Nephron (organoid): ENCODE measurements around the gene KCND3.

ENCODE experiments used
- H3K27ac Mint-ChIP-seq, 3 experiments: 2 replicates each; pipeline ENCODE4 v1.8.0; 2020; ENCODE audit warnings: mixed read lengths in 3 of 3, mild to moderate bottlenecking in 2 of 3, moderate library complexity in 1 of 3
- H3K27me3 Mint-ChIP-seq: 2 replicates; pipeline ENCODE4 v1.8.0; 2021; ENCODE audit warnings: low read depth, mild to moderate bottlenecking, moderate library complexity, mixed read lengths
- H3K36me3 Mint-ChIP-seq: 2 replicates; pipeline ENCODE4 v1.8.0; 2020; ENCODE audit warnings: low read depth, mixed read lengths
- H3K4me1 Mint-ChIP-seq: 2 replicates; pipeline ENCODE4 v1.8.0; 2020; ENCODE audit warnings: mixed read lengths
- H3K4me3 Mint-ChIP-seq, 3 experiments: 2 replicates each; pipeline ENCODE4 v1.8.0; 2020; ENCODE audit warnings: mild to moderate bottlenecking in 3 of 3, mixed read lengths in 3 of 3, moderate library complexity in 2 of 3
- H3K9me3 Mint-ChIP-seq: 2 replicates; pipeline ENCODE4 v1.8.0; 2020; ENCODE audit warnings: mixed read lengths
- TF ChIP-seq, protein P1 (sequence below), 3 experiments: fragments of 200-600 bp; sonication (generic); IDR thresholded peaks; one replicate each; pipeline ENCODE4 v1.5.0; 2021; ENCODE audit warnings: antibody characterized with exemption in 3 of 3; ENCODE audit not compliant: unreplicated experiment in 3 of 3

KCND3 gene

DNA sequence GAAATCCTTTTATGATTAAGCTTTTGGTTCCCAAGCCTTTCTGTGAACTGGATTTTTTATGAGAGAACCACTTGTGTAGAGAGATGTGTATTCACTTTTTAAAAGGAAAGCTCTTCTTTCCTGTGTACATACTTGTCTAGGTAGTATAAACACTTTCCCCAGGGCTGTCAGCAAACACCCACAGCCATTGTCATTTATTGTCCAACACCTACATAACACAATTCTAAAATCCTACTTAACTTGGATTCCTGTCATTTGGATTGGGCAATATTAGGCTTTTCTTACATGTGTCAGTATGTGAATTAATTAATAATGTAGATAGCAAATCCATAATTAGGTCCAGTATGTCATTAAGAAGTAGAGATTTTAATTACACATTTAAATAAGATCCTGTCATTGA, 221.4 kb downstream of the KCND3 start:
- Mint-ChIP-seq H3K4me3 (no peak overlapping the region), H3K9me3 (no peaks in the 10 kb centered on the region), H3K27ac (no peak overlapping the region), H3K27me3 (no peaks in the 10 kb centered on the region), H3K4me1 (peaks cover 4% of the 10 kb centered on the region), H3K36me3 (peaks cover 34% of the 10 kb centered on the region)
- TF ChIP-seq, protein P1, sequence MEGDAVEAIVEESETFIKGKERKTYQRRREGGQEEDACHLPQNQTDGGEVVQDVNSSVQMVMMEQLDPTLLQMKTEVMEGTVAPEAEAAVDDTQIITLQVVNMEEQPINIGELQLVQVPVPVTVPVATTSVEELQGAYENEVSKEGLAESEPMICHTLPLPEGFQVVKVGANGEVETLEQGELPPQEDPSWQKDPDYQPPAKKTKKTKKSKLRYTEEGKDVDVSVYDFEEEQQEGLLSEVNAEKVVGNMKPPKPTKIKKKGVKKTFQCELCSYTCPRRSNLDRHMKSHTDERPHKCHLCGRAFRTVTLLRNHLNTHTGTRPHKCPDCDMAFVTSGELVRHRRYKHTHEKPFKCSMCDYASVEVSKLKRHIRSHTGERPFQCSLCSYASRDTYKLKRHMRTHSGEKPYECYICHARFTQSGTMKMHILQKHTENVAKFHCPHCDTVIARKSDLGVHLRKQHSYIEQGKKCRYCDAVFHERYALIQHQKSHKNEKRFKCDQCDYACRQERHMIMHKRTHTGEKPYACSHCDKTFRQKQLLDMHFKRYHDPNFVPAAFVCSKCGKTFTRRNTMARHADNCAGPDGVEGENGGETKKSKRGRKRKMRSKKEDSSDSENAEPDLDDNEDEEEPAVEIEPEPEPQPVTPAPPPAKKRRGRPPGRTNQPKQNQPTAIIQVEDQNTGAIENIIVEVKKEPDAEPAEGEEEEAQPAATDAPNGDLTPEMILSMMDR (IDR thresholded peaks at IDR 0.05; ENCODE audit: unreplicated experiment in 3 of 3), result no peak

DNA sequence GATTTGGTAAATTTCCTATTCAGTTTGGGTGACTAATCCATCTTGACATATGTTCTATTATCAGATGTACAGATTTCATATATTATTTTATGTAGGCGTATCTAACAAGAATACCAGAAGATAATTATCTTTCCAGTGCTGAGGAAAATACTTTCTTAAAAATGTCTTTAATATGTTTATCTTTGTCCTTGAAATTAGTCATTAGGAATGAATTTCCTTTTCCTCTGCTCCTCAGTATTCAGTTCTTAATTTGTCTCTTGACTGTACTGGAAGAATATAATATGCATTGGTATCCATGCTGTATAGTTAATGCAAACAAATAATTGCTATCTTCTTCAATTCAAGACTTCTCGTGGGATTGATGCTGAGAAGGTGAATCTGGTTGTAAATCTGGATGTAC, 227.1 kb downstream of the KCND3 start:
- Mint-ChIP-seq H3K27me3 (no peaks in the 10 kb centered on the region), H3K36me3 (peaks cover 72% of the 10 kb centered on the region), H3K27ac (no peak overlapping the region), H3K9me3 (no peaks in the 10 kb centered on the region), H3K4me3 (no peak overlapping the region), H3K4me1 (peaks cover 6% of the 10 kb centered on the region)
- TF ChIP-seq, protein P1 (IDR thresholded peaks at IDR 0.05; ENCODE audit: unreplicated experiment in 3 of 3), result no peak

DNA sequence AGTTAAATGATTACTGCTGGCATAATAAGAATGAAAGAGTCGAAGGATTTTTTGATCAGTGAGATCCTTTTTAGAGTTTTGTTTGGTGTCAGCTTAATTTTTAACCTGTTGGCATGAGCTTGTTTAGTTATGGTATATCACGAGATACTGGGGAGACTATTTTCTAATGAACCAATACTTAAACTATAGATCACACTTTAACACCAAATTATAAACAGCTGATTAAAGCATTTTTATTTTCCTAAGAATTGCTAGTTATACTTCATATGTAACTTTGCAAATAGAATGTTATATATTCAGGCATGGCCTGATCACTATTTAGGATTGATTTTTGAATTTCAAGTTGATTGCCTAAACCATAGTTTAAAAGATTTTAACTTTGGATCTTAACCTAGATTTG, 227.8 kb downstream of the KCND3 start:
- H3K27me3 Mint-ChIP-seq, result no peaks in the 10 kb centered on the region
- H3K27ac Mint-ChIP-seq, result no peak overlapping the region
- TF ChIP-seq, protein P1 (IDR thresholded peaks at IDR 0.05; ENCODE audit: unreplicated experiment in 3 of 3), result no peak
- peaks cover 7% of the 10 kb centered on the region for H3K4me1 Mint-ChIP-seq
- no peak overlapping the region for H3K4me3 Mint-ChIP-seq
- peaks cover 68% of the 10 kb centered on the region for H3K36me3 Mint-ChIP-seq
- no peaks in the 10 kb centered on the region for H3K9me3 Mint-ChIP-seq

DNA sequence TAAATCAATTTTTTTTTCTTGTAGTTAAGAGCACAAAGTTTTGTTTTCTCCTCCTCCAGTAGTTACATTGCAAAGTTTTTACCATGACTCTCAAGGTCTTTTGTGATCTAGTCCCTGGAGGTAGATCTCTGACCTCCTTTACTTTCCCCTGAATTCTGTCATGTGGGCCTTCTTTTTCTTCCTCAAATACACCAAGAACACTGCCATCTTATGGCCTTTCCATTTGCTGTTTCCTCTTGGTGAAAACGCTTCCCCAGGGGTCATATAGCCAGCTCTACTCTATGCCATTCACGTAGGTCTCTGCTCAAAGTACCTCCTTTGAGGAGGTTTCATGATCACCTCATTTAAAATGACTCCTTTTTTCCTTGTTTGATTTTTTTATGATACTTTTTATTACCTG, 231.1 kb downstream of the KCND3 start:
- TF ChIP-seq, protein P1 (IDR thresholded peaks at IDR 0.05; ENCODE audit: unreplicated experiment in 3 of 3), result peak in 1 of 3 experiments; percentile 20
- Mint-ChIP-seq H3K4me3 (peak overlapping the region; percentile 66 to 83 (median 77)), H3K27me3 (no peaks in the 10 kb centered on the region), H3K36me3 (peaks cover 43% of the 10 kb centered on the region), H3K4me1 (peaks cover 16% of the 10 kb centered on the region), H3K9me3 (no peaks in the 10 kb centered on the region), H3K27ac (peak overlapping the region in 2 of 3 experiments; percentile 16 to 31)

DNA sequence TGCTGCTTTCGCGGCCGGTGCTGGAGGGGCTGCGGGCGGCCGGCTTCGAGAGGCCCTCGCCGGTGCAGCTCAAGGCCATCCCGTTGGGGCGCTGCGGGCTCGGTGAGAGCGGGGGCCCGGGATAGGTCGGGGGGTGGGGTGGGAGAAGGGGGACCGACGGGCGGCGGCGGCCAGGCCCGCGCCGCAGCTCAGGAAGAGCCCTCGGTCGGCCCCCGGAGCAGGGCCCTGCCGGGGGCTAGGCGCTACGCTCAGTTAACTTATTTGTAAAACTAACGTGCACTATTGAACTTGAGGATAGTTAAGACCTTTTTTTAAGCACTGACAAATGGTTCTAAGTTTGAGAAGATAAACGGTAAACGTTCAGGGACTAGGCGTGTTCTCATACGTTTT, 233.3 kb downstream of the KCND3 start:
- Mint-ChIP-seq H3K27ac (peak overlapping the region; percentile 67 to 93 (median 85)), H3K36me3 (peaks cover 25% of the 10 kb centered on the region), H3K4me1 (peaks cover 16% of the 10 kb centered on the region), H3K9me3 (no peaks in the 10 kb centered on the region), H3K27me3 (peaks cover 4% of the 10 kb centered on the region), H3K4me3 (peak overlapping the region; percentile 96 to 97 (median 97))
- TF ChIP-seq, protein P1 (IDR thresholded peaks at IDR 0.05; ENCODE audit: unreplicated experiment in 3 of 3), result no peak

DNA sequence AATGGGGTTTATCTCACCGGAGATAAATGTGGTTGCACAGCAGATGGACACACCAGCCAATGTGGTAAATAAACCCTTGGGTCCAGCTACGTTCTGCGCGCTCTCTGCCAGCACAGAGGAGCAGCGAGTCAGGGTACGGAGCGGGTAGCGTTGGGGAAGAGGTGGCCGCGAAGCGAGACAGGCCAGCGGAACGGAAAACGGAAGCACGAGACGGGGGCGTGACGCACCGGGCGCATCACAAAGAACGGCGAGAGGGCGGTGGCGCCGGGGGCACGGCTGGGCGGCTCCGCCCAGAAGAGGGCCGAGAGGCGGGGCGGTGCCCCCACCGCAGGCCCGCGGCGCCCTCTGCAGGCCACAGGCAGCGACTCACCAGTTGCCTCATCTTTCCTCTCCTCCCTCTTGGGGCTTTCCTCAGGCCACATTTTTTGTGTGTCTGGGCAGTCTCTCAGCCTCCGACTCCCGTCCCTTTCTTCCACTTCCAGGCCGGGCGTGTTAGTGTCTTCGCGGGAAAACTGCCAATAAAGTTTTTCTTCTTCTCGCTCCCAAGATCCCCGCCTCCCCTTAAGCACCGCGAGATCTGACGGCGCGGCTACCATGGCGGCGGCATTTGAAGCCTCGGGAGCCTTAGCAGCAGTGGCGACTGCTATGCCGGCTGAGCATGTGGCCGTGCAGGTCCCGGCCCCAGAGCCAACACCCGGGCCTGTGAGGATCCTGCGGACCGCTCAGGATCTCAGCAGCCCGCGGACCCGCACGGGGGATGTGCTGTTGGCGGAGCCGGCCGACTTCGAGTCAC, 233.9 kb downstream of the KCND3 start, which contains the start of gene DDX20:
DDX20 (plus strand) TSS at position 571 of the 793 bp plus-strand sequence; CDS start at position 595, 24 bp downstream.
- H3K27me3 Mint-ChIP-seq, result peaks cover 7% of the 10 kb centered on the region
- peaks cover 20% of the 10 kb centered on the region for H3K36me3 Mint-ChIP-seq
- peak within 1 kb of the TSS; percentile 96 to 97 (median 97) for H3K4me3 Mint-ChIP-seq
- TF ChIP-seq, protein P1 (IDR thresholded peaks at IDR 0.05; ENCODE audit: unreplicated experiment in 3 of 3), result peak; percentile 91 to 96 (median 95)
- H3K4me1 Mint-ChIP-seq, result peaks cover 21% of the 10 kb centered on the region
- H3K9me3 Mint-ChIP-seq, result no peaks in the 10 kb centered on the region
- peak within 1 kb of the TSS; percentile 93 to 98 (median 98) for H3K27ac Mint-ChIP-seq
